Ishikawa (cell line): ENCODE measurements around the gene PLEKHA6.

Experiments
- CREB1 ChIP-seq: IDR thresholded peaks from 2 replicates; pipeline ENCODE4 v1.6.1; 2012; ENCODE audit warnings: low read depth
- EGR1 ChIP-seq: IDR thresholded peaks from 2 replicates; pipeline ENCODE4 v1.6.1; 2012
- EP300 ChIP-seq: IDR thresholded peaks from 2 replicates; pipeline ENCODE4 v1.6.1; 2012; ENCODE audit warnings: borderline replicate concordance
- NFIC ChIP-seq: IDR thresholded peaks from 2 replicates; pipeline ENCODE4 v1.6.1; 2012
- TEAD4 ChIP-seq: IDR thresholded peaks from 2 replicates; pipeline ENCODE4 v1.6.1; 2012
- YY1 ChIP-seq: IDR thresholded peaks from 2 replicates; pipeline ENCODE4 v1.6.1; 2012; ENCODE audit warnings: low read depth
- ZBTB7A ChIP-seq: IDR thresholded peaks from 2 replicates; pipeline ENCODE4 v1.6.1; 2012; ENCODE audit warnings: low read depth
- TF ChIP-seq, protein P1 (sequence below): IDR thresholded peaks from 2 replicates; pipeline ENCODE4 v1.6.1; 2012; ENCODE audit warnings: low read depth, mild to moderate bottlenecking

DNA sequence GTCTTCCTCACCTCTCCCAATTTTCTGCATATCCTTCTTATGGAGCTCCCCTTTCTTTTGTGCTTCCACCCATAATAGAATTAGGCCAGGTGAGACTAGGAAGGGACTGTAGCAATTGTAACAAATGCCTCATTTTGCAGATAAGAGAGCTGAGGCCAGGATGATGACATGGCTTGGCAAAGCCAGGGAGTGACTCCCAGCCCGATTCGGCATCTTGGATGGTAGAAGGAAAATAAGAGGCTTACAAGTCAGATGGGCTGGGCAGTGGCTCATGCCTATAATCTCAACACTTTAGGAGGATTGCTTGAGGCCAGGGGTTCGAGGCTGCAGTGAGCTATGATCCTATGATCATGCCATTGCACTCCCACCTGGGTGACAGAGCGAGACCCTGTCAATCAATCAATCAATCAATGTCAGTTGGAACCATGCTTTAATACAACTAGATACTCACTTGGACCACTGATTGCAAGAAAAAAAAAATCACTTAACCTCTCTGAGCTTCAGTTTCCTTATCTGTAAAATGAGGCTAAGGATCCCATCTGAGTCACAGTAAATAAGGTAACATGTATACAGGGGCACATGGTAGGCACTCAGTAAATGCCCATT lies 51.6 kb downstream of the PLEKHA6 start:
- TF ChIP-seq EP300 (no peak), CREB1 (no peak), ZBTB7A (no peak), YY1 (no peak), EGR1 (no peak), NFIC (no peak), TEAD4 (no peak)
- TF ChIP-seq, protein P1, sequence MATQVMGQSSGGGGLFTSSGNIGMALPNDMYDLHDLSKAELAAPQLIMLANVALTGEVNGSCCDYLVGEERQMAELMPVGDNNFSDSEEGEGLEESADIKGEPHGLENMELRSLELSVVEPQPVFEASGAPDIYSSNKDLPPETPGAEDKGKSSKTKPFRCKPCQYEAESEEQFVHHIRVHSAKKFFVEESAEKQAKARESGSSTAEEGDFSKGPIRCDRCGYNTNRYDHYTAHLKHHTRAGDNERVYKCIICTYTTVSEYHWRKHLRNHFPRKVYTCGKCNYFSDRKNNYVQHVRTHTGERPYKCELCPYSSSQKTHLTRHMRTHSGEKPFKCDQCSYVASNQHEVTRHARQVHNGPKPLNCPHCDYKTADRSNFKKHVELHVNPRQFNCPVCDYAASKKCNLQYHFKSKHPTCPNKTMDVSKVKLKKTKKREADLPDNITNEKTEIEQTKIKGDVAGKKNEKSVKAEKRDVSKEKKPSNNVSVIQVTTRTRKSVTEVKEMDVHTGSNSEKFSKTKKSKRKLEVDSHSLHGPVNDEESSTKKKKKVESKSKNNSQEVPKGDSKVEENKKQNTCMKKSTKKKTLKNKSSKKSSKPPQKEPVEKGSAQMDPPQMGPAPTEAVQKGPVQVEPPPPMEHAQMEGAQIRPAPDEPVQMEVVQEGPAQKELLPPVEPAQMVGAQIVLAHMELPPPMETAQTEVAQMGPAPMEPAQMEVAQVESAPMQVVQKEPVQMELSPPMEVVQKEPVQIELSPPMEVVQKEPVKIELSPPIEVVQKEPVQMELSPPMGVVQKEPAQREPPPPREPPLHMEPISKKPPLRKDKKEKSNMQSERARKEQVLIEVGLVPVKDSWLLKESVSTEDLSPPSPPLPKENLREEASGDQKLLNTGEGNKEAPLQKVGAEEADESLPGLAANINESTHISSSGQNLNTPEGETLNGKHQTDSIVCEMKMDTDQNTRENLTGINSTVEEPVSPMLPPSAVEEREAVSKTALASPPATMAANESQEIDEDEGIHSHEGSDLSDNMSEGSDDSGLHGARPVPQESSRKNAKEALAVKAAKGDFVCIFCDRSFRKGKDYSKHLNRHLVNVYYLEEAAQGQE = no peak
